PC-9 (cell line): ENCODE measurements around the gene KIAA0232. TPM values are rescaled to one million over a fixed set of nuclear protein-coding genes. Genes with fewer than 3 reads are reported as not detected.
"Not testable (repeated sequence)": the region's sequence is repeated elsewhere in the genome, so short reads cannot be mapped to it uniquely, and the experiment has no call there.

Experiments used
- BruUV-seq: library from RNA; stranded (reverse); fragments of 400-500 nt; replicated peaks from 2 replicates; lab custom pipeline; 2021; lab: Mats Ljungman, UMichigan
- CTCF ChIA-PET: fragments of 300-600 bp; sonication (Branson Sonifier 250); formaldehyde crosslinking; loops from one replicate; lab custom pipeline; 2022; ENCODE audit warnings: antibody characterized with exemption; lab: Charles Lee
- POLR2A ChIA-PET: fragments of 300-600 bp; sonication (Branson Sonifier 250); formaldehyde crosslinking; loops from one replicate; lab custom pipeline; 2022; ENCODE audit warnings: antibody characterized with exemption; ENCODE audit not compliant: unreplicated experiment; lab: Charles Lee
- DNase-seq, 2 experiments: peaks; one replicate each; pipeline versions ENCODE4 v3.0.0 to v3.0.0-alpha.2; 2015 to 2022; ENCODE audit warnings: mixed read lengths in 1 of 2
- H2AFZ ChIP-seq: fragments of 200-600 bp; sonication (generic); 2 replicates; pipeline ENCODE4 v1.8.1; 2017; ENCODE audit warnings: antibody characterized with exemption
- H3F3A ChIP-seq: fragments of 200-600 bp; sonication (generic); 2 replicates; pipeline ENCODE4 v1.8.1; 2017; ENCODE audit warnings: antibody characterized with exemption, mild to moderate bottlenecking, low read depth; ENCODE audit not compliant: insufficient read depth
- H3K27ac ChIP-seq: fragments of 200-600 bp; sonication (generic); 2 replicates; pipeline ENCODE4 v1.6.1; 2016; ENCODE audit warnings: mixed run types
- H3K27me3 ChIP-seq: fragments of 200-600 bp; sonication (generic); 2 replicates; pipeline ENCODE4 v1.6.1; 2016; ENCODE audit warnings: low read depth, mixed run types; ENCODE audit not compliant: insufficient read depth
- H3K36me3 ChIP-seq: fragments of 200-600 bp; sonication (generic); 2 replicates; pipeline ENCODE4 v1.6.1; 2016; ENCODE audit warnings: low read depth, mixed run types
- H3K4me1 ChIP-seq: fragments of 200-600 bp; sonication (generic); replicated peaks from 2 replicates; pipeline ENCODE4 v1.6.1; 2016; ENCODE audit warnings: mixed run types; ENCODE audit not compliant: insufficient read depth
- H3K4me2 ChIP-seq: fragments of 200-600 bp; sonication (generic); 2 replicates; pipeline ENCODE4 v1.6.1; 2017; ENCODE audit warnings: mixed run types
- H3K4me3 ChIP-seq: fragments of 200-600 bp; sonication (generic); 2 replicates; pipeline ENCODE4 v1.6.1; 2016; ENCODE audit warnings: mixed run types
- H3K79me2 ChIP-seq: fragments of 200-600 bp; sonication (generic); 2 replicates; pipeline ENCODE4 v1.6.1; 2017; ENCODE audit warnings: low read depth, mixed run types
- H3K9me2 ChIP-seq: fragments of 200-600 bp; sonication (generic); 2 replicates; pipeline ENCODE4 v1.8.1; 2017; ENCODE audit warnings: mild to moderate bottlenecking; ENCODE audit not compliant: insufficient read depth
- H3K9me3 ChIP-seq: fragments of 200-600 bp; sonication (generic); 2 replicates; pipeline ENCODE4 v1.8.1; 2016; ENCODE audit warnings: low read depth; ENCODE audit not compliant: insufficient read depth
- H4K20me1 ChIP-seq: fragments of 200-600 bp; sonication (generic); 2 replicates; pipeline ENCODE4 v1.8.1; 2017; ENCODE audit not compliant: insufficient read depth
- CTCF ChIP-seq: fragments of 200-600 bp; sonication (generic); conservative IDR thresholded peaks from 2 replicates; pipeline ENCODE4 v1.6.1; 2017; ENCODE audit warnings: mixed run types, antibody characterized with exemption, mild to moderate bottlenecking, moderate library complexity
- EZH2 ChIP-seq: fragments of 200-600 bp; sonication (generic); IDR thresholded peaks from 2 replicates; pipeline ENCODE4 v1.8.0; 2017; ENCODE audit warnings: antibody characterized with exemption, low read depth
- intact Hi-C: fragments of 100-400 bp; cut with micrococcal nuclease; formaldehyde crosslinking; loops from one replicate; pipeline ENCODE4 v1.10.0; 2022; ENCODE audit not compliant: unreplicated experiment
- total RNA-seq: library from RNA; stranded (reverse); gene quantifications from 2 replicates; pipeline ENCODE4 v1.2.3, GENCODE V29; 2021

KIAA0232 gene
- total RNA-seq, 1 experiment from 2014 or later, result 24.7 TPM

GRCh38 chr4:6753891-6754290 lies 28.6 kb upstream of the KIAA0232 start:
- no peaks in the 10 kb centered on the region for H3K79me2 ChIP-seq
- no peaks in the 10 kb centered on the region for H3K9me2 ChIP-seq
- H3F3A ChIP-seq, result peaks cover 30% of the 10 kb centered on the region
- no peaks in the 10 kb centered on the region for H3K36me3 ChIP-seq
- peak overlapping the region; percentile 95 for H3K4me2 ChIP-seq
- H2AFZ ChIP-seq, result no peak overlapping the region
- ChIA-PET POLR2A (no interaction called here), CTCF (interaction anchor here (0.6 kb wide), 1 partner anchor 25 kb away, joined by 5 read pairs; no protein-coding TSS in a partner anchor)
- intact Hi-C loops, result no loop called here
- H3K4me1 ChIP-seq, result peaks cover 69% of the 10 kb centered on the region
- TF ChIP-seq CTCF (no peak), EZH2 (no peak)
- DNase-seq, result no peak
- H3K27me3 ChIP-seq, result no peaks in the 10 kb centered on the region
- no peaks in the 10 kb centered on the region for H4K20me1 ChIP-seq
- H3K9me3 ChIP-seq, result no peaks in the 10 kb centered on the region
- H3K27ac ChIP-seq, result peak overlapping the region; percentile 96
- no TSS peak for BruUV-seq
- peak overlapping the region; percentile 63 for H3K4me3 ChIP-seq

GRCh38 chr4:6754481-6755087 lies 27.9 kb upstream of the KIAA0232 start:
- BruUV-seq, result no TSS peak
- intact Hi-C loops, result no loop called here
- H4K20me1 ChIP-seq, result no peaks in the 10 kb centered on the region
- ChIA-PET CTCF (no interaction called here), POLR2A (no interaction called here)
- H3K9me3 ChIP-seq, result no peaks in the 10 kb centered on the region
- no peaks in the 10 kb centered on the region for H3K79me2 ChIP-seq
- no peak for TF ChIP-seq CTCF
- no peak for TF ChIP-seq EZH2
- peaks cover 64% of the 10 kb centered on the region for H3K4me1 ChIP-seq
- no peaks in the 10 kb centered on the region for H3K9me2 ChIP-seq
- H3K4me3 ChIP-seq, result no peak overlapping the region
- DNase-seq, result no peak
- H3F3A ChIP-seq, result peaks cover 27% of the 10 kb centered on the region
- H2AFZ ChIP-seq, result no peak overlapping the region
- H3K36me3 ChIP-seq, result no peaks in the 10 kb centered on the region
- no peaks in the 10 kb centered on the region for H3K27me3 ChIP-seq
- H3K27ac ChIP-seq, result peak overlapping the region; percentile 96; the same call in 1 of the 2 replicates
- H3K4me2 ChIP-seq, result peak overlapping the region; percentile 95

- Histone ChIP-seq H3K79me2 (no peaks in the 10 kb centered on the region), H3K9me2 (no peaks in the 10 kb centered on the region), H3K4me3 (no peak overlapping the region), H3K27ac (no peak overlapping the region), H3K4me2 (no peak overlapping the region), H3K27me3 (no peaks in the 10 kb centered on the region), H3K9me3 (no peaks in the 10 kb centered on the region), H3K4me1 (peaks cover 58% of the 10 kb centered on the region), H4K20me1 (no peaks in the 10 kb centered on the region), H3F3A (peaks cover 27% of the 10 kb centered on the region), H2AFZ (no peak overlapping the region), H3K36me3 (no peaks in the 10 kb centered on the region)
- peak in 1 of 2 experiments; percentile 34 for DNase-seq
- TF ChIP-seq CTCF, result no peak
- POLR2A ChIA-PET, result no interaction called here
- intact Hi-C loops, result no loop called here
- CTCF ChIA-PET, result no interaction called here
- BruUV-seq, result no TSS peak
Observed at GRCh38 chr4:6755088-6755753, 27.3 kb upstream of the KIAA0232 start.

GRCh38 chr4:6756345-6756744 lies 26.2 kb upstream of the KIAA0232 start:
- Histone ChIP-seq H3F3A (peaks cover 19% of the 10 kb centered on the region), H3K4me1 (peaks cover 47% of the 10 kb centered on the region)
- POLR2A ChIA-PET, CTCF ChIA-PET, H3K9me3 ChIP-seq, H3K4me2 ChIP-seq, BruUV-seq, H3K27ac ChIP-seq, DNase-seq, H3K27me3 ChIP-seq, H3K9me2 ChIP-seq, H2AFZ ChIP-seq, H3K4me3 ChIP-seq, H4K20me1 ChIP-seq, intact Hi-C loops, H3K79me2 ChIP-seq, H3K36me3 ChIP-seq: not testable (repeated sequence)
